GM21423 (cell line): ENCODE data around the gene BPIFB4.

Experiments used
- ATAC-seq: cut with Tn5 transposase; IDR thresholded peaks from one replicate; pipeline ENCODE4 v1.9.1; 2021; ENCODE audit warnings: mild to moderate bottlenecking, moderate library complexity; ENCODE audit not compliant: unreplicated experiment

BPIFB4 gene

DNA sequence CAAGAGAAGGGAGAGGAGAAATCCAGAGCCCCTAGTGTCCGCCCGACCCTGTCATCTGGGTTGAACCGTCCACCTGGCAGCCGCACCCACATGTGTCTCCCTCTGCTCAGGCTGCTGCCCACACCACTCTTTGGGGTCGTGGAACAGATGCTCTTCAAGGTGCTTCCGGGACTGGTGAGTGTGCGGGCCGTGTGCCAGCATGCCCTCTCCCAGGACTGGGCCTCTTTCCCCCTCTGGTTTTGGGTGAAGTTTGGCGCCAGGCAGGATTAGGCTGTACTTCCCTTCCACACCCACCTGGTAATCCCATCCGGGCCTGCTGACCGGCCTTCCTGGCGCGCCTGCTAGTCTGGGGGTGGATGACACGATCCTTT is 17.8 kb upstream of the BPIFB4 start:
- no peak for ATAC-seq

DNA sequence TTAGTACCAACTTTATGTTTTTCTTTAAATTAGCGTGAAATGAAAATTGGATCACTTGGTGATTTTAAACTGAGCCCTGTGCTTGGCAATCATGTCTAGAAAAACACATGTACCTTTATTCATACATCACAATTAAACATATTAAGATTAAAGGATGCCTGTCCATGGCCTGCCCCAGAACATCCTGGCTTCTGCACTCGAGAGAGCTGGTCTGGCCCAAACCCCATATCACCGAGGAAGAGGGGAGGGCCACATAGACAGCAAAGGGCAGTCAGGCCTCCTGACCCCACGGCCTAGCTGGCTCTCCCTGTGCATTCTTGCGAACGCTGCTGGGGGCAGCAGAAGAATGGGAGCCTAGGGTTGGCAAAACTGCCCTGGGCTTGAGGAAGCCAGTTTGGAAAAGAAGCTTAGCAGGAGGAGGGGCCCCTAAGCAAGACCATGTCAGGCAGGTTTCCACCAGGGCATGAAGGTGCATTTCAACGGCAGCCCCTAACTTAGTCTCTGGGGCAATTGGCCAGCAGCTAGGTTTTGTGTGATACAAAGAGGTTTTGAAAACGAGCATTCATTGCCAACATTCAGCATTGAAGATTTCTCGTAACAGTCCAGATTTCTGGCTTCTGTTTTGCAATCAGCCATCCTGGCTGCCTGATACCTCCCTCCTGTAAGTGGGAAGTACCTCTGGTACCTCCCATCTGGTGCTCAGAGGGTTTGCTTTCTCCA is 17.2 kb upstream of the BPIFB4 start:
- ATAC-seq, result no peak

DNA sequence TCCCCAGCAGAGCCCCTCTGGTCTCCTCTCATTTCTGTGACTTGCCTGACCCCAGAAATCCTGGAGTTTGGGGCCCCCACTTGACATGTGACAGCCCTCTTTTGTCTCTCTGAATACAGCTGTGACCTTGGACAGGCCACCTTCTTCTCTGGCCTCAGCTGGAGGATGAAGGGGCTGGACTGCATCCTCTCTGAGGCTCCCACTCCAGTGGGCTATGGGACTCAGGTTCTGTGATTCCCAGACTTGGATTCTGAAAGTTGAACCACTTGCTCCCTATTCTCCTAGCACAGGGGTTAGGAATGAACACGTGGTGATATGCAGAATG is 16.7 kb upstream of the BPIFB4 start:
- ATAC-seq, result no peak

DNA sequence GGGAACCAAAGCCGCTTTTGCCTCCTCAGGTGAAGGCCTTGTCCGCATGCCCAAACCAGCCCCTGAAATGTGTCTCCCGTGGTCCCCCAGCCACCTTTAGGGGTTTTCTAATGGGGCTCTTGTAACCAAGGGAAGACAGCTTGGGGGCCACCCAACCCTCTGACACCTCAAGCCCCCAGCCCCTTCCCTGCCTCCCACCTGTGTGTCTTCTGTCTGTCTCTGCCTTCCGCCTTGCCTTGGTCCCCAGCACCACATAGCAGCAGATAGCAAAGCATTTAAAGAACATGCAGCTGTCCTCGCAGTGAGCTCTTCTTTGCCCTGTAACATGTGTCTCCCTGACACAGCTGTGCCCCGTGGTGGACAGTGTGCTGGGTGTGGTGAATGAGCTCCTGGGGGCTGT is 16.2 kb upstream of the BPIFB4 start:
- no peak for ATAC-seq

DNA sequence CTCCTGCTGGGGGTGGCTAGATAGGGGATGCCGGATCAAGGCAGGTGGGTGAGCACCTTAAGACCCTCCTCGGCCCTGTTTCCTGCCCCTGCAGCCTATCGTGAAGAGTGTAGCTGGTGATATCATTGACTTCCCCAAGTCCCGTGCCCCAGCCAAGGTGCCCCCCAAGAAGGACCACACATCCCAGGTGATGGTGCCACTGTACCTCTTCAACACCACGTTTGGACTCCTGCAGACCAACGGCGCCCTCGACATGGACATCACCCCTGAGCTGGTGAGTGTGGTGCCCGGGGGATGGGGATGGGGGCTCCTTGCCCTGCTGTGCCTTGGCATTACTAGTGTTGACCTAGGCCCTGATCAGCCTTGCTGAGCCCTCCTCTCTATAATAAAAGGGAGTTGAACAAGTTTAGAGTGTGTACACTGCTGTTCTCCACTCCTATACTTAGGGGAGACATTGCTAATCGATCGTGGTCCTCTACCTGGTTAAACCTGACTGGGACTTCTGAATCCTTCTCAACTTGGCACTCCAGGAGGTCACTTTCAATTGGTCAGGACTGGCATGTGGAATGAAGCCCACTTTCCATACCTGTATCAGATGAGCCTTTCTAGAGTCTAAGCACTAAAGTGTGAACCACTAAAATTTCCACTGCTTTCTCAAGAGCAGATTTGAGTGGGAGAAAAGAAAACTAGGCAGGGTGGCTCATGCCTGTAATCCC is 14.7 kb upstream of the BPIFB4 start:
- ATAC-seq, result no peak

DNA sequence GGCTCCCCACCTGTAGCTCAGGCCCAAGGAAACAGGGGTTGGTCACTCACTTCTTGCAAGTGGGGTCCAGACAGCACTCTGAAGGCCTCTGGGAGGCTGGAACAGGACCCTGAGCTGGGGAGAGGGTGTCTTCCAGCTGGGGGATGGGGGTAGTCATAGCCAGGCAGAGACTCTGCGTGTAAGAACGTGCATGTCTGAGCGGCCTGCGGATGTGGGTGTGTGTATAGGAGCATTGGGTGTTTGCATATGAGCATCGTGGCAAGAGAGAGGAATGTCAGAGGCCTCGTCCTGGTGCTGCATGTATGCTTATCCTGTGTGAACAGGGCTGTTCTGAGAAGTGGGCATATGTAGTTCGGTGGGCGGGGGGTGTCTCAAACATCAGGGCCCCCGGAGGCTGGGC is 13.7 kb upstream of the BPIFB4 start:
- ATAC-seq, result no peak

DNA sequence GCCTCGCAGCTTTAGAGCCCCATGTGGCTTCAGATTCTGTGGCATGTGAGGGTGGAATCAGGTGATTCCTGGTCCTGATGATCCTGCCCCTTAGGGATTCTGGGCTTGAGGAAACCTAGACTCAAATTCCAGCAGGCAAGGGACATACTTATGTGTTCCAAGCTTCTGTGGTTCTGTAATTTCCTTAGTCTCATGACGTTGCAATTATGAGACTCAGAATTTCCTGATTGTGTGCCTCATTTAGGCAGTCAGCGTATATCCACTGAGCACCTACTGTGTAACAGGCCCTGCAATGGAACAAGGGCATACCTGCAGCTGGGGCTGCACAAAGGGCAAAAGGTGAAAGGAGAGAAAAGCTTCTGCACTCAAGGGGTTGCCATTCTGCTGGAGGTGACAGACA is 11.6 kb upstream of the BPIFB4 start:
- ATAC-seq, result no peak

DNA sequence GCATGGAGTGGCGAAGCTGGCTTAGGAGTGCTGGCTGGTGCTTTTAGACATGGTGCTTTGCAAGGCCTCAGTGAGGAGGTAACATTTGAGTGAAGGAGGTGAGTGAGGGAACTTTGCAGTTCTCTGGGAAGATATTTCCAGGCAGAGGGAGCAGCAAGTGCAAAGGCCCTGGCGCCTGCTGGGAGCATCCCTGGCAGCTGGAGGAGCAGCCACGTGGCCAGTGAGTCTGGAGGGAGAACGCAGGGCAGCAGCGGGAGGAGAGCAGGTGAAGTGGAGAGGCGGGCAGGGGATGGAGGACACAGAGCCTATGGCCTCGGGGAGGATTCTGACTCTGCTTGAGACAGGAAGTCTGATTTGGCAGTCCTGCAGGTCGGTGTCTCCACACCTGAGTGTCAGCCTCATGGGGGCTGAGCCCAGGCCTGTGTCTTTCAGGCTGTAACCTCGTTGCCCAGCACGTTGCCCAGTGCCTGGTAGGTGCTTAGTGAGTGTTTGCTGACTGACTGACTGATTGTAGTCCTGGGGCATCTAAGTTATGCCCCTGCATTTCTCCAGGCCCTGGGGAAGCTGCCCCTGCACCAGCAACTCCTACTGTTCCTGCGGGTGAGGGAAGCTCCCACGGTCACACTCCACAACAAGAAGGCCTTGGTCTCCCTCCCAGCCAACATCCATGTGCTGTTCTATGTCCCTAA is 11.0 kb upstream of the BPIFB4 start:
- ATAC-seq, result no peak

DNA sequence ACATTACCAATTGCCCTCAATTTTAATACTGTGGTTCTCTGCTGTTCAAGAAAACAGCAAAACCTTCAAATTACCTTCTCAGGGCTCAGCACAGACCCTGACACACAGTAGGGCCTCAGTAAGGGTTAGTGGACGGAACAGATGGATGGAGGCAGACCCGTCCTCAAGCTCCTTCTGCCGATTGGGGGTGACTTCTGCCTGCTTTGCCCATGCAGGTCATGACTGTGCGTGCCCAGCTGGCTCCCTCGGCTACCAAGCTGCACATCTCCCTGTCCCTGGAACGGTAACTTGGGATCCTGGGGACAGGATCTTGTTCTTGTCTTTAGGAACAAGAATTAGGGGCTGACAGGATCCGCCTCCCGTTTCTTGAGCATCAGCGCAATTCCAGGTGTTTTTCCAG is 9.8 kb upstream of the BPIFB4 start:
- ATAC-seq, result no peak

DNA sequence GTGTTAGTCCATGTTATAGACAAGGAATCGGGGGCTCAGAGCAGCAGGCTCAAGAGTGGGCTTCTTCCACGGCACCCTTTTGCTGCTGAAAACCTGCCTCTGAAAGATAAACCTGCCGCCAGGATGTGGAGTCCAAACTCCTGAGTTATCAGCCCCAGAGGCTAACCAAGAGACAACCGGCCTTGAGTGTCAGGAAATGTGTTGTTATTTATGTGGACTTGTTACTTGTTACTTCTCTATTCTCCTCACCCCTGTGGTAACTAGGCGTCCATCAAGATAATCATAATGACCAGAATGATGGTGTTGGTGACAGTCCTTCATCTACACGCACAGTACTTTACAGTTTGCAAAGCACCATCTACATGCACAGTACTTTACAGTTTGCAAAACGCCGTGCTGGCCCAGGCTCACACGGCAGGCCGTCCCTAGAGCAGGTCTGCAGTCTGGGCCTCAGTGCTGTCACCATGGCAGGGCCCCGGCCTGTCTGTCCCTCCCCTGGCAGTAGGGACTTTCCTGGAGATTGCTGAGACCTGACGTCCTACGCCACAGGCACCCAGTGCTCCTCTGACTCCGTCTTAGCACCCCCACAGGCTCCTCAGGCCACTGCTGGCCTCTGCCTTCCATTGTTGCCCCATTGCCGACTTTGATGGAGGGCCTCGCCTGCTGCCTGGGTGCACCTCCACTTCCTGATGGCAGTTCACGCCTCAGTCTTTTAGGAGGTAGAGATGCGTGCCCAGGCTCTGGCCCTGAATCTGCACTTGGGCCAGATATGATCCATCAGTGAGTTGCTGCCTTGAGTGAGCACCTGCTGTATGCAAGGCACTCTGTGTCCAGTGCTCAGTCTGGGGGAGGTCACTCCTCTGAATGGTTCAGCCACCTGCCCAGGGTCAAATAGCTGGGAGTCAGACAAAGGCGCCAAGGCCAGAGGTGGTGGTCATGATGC is 9.1 kb upstream of the BPIFB4 start:
- ATAC-seq, result no peak

DNA sequence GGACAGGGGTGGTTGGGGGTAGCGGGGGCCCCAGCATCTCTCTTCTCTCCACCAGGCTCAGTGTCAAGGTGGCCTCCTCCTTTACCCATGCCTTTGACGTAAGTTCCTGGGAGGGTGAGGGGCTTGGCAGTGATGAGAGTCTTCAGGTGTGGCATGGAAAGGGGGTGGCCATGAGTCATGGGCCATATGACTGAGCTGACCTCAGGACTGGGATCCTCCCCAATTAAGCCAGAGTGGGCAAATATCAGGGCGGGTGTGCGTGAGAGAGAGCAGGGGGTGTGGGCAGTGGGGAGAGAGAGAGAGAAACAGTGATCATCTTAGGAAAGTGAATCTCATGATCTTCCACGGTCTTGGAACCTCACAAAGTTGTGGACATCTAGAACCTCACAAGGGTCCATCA is 8.2 kb upstream of the BPIFB4 start:
- ATAC-seq, result no peak

DNA sequence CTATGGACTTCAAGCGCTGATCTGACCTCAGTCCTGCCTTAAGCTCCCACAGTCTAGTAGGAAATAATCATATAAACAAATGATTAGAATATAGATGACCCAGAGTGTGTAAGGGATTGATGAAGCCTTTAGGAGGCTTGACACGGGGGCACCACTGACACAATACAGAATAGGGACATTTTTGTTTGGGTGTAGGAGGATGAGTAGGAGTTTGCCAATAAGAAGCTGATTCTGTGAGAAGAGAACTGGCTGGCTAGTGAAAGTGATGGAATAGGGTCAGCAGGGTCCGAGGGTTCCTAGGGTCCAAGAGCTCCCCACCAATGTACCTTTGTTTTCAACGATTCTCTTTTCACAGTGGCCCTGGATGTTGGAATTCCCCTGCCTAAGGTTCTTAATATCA is 7.1 kb upstream of the BPIFB4 start:
- no peak for ATAC-seq

DNA sequence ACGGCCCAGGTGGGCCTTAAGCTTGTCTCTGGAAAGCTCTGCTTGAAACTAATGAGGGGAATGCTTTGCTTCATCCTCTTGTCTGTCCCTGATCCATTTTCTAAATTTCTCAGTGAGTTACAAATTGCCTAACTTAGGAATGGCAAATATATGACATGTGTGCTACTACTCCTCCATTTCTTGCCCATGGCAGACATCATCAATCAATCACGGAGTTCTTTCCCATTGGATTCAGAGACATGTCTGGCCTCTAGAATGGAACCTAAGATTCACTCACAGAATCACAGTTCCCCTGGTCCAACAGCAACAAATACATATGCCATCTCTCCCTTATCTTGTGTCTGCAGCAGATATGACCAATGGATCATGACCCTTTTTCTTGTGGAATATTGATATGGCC is 6.6 kb upstream of the BPIFB4 start:
- no peak for ATAC-seq

DNA sequence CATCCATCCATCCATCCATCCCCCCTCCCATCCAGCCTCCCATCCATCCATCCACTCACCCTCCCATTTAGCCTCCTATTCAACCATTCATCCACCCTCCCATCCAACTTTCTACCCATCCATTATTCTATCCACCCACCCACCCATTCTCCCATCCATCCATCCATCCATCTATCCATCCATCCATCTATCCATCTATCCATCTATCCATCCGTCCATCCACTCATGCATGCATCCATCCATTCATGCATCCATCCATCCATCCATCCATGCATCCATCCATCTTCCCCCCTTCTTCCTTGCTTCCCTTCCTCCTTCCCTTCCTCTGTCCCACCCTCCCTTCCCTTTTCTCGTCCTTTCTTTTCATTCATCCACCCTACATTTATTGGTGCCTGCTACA is 4.8 kb upstream of the BPIFB4 start:
- no peak for ATAC-seq

DNA sequence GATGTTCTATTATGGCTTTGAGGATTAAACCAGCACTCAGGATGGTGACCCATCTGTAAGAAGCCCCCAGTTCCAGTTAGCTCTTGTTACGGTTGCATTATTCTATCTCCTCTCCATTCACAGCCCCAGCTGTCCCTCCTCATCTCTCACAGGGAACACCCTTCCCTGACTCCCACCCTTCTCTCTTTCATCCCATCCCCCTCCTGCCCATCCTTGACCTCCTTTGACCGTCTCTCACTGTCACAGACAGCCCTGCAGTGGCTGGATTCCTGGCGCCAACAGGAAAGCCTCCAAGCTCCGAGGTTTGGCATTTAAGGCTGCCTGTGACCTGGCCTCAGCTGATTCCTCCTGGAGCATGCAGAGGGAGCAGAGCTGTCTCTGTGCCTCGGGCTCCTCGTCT is 4.2 kb upstream of the BPIFB4 start:
- ATAC-seq, result no peak

DNA sequence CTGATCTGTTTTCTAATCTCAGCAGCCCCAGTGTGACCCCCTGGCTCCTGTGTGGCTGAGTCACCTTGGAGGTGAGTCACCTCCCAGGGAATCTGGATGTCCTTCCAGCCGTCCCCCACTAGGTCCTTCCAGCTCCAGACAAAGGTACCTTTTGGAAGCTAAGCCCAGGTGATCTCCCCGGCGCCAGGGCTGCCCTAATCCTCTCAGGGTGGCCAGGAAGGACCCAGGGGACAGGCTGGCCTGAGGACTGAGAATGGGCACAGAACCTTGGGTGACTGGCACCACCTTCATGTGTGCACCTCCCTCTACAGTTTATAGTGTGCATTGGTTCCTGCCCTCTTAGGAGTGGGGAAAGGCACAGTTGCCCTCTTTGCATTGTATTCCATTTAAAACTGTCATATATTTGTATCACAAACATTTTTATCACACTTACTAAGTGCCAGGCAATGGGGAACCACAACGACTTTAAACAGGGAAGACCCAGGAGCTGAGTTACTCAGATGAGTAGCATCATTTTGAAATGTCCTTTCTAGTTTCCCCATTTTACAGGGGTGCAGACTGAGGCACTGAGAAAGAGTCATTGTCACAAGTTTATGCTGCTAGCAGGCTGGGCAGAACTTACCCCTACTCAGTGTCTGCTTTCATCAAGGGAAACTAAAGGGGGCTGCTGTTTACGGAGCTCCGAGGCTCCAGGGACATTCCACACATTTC is 2.6 kb upstream of the BPIFB4 start:
- ATAC-seq, result no peak

DNA sequence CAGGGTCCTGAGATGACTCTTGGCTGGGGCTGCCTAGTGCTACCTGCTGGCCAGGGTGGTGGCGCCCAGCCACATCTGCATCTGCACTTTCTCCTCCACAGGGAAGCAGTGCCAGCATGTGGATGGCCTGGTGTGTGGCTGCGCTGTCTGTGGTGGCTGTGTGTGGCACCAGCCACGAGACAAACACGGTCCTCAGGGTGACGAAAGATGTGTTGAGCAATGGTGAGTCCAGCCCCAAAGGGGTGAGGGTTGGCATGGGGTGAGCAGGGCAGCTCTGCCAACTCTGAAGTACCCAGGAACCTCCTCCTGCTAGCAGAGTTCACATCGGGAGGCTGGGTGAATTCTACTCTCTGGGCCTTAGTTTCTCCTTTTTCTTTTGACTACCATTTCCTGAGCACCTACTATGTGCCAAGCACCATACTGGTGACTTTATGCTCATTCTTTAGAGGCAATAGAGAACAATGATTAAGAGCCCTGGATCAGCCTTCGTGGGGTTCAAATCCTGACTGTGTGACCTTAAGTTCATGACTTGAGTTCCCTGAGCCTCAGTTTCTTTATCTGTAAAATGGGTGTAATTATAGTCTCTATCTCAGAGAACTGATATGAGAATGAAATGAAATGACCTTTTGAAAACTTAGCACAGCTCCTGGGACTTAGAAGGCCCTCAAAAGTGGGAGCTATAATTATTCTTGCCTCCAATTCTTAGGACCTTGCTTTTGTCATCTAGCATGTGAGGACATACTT is 2.1 kb downstream of the BPIFB4 start:
- ATAC-seq, result no peak

DNA sequence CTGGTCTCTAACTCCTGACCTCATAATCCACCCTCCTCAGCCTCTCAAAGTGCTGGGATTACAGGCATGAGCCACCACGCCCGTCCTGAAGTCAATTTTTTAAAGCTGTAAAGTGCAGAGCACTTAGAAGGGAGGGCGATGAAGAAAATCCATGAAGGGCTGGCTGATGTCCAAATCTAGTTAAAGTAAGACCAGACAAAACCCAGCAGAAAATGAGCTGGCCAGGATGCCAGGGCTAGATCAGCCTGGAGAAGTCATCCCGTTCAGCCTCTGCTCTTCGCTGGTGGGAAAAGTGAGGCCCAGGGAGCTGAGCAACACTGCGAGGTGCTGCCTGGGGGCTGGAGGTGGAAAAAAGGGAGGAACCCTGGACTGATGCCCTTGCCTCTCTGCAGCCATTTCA is 3.1 kb downstream of the BPIFB4 start:
- no peak for ATAC-seq

DNA sequence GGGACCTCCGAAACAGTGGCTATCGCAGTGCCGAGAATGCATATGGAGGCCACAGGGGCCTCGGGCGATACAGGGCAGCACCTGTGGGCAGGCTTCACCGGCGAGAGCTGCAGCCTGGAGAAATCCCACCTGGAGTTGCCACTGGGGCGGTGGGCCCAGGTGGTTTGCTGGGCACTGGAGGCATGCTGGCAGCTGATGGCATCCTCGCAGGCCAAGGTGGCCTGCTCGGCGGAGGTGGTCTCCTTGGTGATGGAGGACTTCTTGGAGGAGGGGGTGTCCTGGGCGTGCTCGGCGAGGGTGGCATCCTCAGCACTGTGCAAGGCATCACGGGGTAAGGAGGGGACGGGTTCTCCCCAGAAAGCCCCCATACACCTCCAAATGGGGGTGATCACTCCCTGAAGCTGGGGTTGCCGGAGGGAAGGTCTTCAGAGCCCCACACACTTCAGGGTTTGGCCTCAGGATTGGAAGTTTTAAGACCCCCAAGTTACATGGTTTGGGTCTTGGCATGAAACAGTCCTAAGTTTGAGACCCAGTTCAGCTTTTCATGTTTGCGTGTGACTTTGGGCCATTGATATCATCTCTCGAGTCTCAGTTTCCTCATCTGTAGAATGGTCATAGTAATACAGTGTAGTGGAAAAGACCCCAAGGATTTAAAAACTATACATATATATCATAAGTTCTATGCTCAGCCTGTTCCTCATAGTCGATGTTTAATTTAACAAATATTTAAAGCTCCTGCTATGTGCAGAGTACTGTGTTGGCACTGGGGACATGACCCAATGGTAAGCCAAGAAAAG is 4.3 kb downstream of the BPIFB4 start:
- ATAC-seq, result no peak
